OCI-LY3 (cell line): ENCODE results near the gene KLRC3.

Experiments
- EZH2phosphoT487 ChIP-seq: fragments of 200-600 bp; shearing (Covaris generic); IDR thresholded peaks from 2 replicates; pipeline ENCODE4 v1.6.1; 2018; ENCODE audit warnings: antibody characterized with exemption, mixed run types, low read depth
- TF ChIP-seq, protein P1 (sequence below): fragments of 200-600, 300-600 bp; sonication (generic); IDR thresholded peaks from 2 replicates; pipeline ENCODE4 v1.5.1; 2014; ENCODE audit warnings: antibody characterized with exemption, low read length, low read depth

GRCh38 chr12:10469701-10470100, 49.3 kb upstream of the KLRC3 start:
- TF ChIP-seq, protein P1, sequence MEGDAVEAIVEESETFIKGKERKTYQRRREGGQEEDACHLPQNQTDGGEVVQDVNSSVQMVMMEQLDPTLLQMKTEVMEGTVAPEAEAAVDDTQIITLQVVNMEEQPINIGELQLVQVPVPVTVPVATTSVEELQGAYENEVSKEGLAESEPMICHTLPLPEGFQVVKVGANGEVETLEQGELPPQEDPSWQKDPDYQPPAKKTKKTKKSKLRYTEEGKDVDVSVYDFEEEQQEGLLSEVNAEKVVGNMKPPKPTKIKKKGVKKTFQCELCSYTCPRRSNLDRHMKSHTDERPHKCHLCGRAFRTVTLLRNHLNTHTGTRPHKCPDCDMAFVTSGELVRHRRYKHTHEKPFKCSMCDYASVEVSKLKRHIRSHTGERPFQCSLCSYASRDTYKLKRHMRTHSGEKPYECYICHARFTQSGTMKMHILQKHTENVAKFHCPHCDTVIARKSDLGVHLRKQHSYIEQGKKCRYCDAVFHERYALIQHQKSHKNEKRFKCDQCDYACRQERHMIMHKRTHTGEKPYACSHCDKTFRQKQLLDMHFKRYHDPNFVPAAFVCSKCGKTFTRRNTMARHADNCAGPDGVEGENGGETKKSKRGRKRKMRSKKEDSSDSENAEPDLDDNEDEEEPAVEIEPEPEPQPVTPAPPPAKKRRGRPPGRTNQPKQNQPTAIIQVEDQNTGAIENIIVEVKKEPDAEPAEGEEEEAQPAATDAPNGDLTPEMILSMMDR = no peak
- no peak for TF ChIP-seq EZH2phosphoT487
